ENCODE measurements around the gene ISG20L2. TPM values are rescaled to one million over a fixed set of nuclear protein-coding genes. Genes with fewer than 3 reads are reported as not detected.

ISG20L2 gene
- total and polyA plus RNA-seq, 2 donors (not counting 1 experiment from before 2014, with no cell fraction given), result 5.8 to 23.6 TPM

- H3K36me3 ChIP-seq (ENCODE audit: control insufficient read depth, insufficient read depth, low read length), result no peaks in the 10 kb centered on the region
- no peaks in the 10 kb centered on the region for H3K27me3 ChIP-seq (ENCODE audit: control insufficient read depth, insufficient read depth, low read length)
- DNase-seq (ENCODE audit: low read depth in 2 of 2), result no peak
- H2AFZ ChIP-seq (ENCODE audit: low read length), result no peak overlapping the region
- H4K20me1 ChIP-seq (ENCODE audit: control insufficient read depth, extremely low read depth, insufficient read depth, low read length), result no peaks in the 10 kb centered on the region
- H3K79me2 ChIP-seq (ENCODE audit: control insufficient read depth, insufficient read depth, low read length), result peaks cover 7% of the 10 kb centered on the region
- no peaks in the 10 kb centered on the region for H3K9me3 ChIP-seq (ENCODE audit: control insufficient read depth, insufficient read depth, low read depth, low read length)
- H3K9ac ChIP-seq (ENCODE audit: insufficient read depth, low read length), result no peak overlapping the region
- H3K4me2 ChIP-seq (ENCODE audit: extremely low read depth, insufficient read depth, low read length), result no peak overlapping the region
- H3K4me3 ChIP-seq (replicated peaks in 1 of 4; ENCODE audit: control extremely low read depth in 1 of 4, insufficient read depth in 1 of 4, low read depth in 3 of 4, low read length in 4 of 4), result no peak overlapping the region
- H3K27ac ChIP-seq (ENCODE audit: insufficient read depth, low read length), result no peak overlapping the region
- no peak for TF ChIP-seq EZH2 (IDR thresholded peaks at IDR 0.05; ENCODE audit: low read length, missing control alignments)
- TF ChIP-seq, protein P1, sequence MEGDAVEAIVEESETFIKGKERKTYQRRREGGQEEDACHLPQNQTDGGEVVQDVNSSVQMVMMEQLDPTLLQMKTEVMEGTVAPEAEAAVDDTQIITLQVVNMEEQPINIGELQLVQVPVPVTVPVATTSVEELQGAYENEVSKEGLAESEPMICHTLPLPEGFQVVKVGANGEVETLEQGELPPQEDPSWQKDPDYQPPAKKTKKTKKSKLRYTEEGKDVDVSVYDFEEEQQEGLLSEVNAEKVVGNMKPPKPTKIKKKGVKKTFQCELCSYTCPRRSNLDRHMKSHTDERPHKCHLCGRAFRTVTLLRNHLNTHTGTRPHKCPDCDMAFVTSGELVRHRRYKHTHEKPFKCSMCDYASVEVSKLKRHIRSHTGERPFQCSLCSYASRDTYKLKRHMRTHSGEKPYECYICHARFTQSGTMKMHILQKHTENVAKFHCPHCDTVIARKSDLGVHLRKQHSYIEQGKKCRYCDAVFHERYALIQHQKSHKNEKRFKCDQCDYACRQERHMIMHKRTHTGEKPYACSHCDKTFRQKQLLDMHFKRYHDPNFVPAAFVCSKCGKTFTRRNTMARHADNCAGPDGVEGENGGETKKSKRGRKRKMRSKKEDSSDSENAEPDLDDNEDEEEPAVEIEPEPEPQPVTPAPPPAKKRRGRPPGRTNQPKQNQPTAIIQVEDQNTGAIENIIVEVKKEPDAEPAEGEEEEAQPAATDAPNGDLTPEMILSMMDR (conservative IDR thresholded peaks at IDR 0.05 in 1 of 2, IDR thresholded peaks at IDR 0.05 in 1 of 2; ENCODE audit: low read depth in 1 of 2, low read length in 2 of 2), result no peak
- peaks cover 3% of the 10 kb centered on the region for H3K4me1 ChIP-seq (ENCODE audit: control insufficient read depth, extremely low read depth, insufficient read depth, low read length)
Observed at GRCh38 chr1:156756355-156756754, 27.8 kb upstream of the ISG20L2 start.

DNA sequence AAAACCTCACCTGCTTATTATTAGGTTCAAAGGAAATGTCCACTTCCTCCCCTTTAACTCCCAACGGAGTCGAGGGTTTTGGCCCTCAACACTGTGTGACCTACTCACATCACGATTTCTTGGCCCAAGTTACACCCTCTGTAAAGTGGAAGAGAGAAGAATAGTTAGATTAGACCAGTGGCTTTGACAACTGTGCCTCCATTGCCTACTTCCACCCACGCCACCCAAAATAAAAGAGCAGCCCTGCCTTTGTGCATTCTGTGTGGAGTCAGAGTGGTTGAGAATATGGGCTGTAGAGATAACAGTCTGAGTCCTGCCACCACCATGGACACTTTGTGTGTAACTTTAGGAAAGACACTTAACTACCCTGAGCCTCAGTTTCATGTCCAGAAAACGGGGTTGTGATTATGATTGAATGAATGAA is 27.0 kb upstream of the ISG20L2 start:
- Histone ChIP-seq H3K9me3 (ENCODE audit: control insufficient read depth, insufficient read depth, low read depth, low read length) (no peaks in the 10 kb centered on the region), H3K27me3 (ENCODE audit: control insufficient read depth, insufficient read depth, low read length) (no peaks in the 10 kb centered on the region), H3K4me1 (ENCODE audit: control insufficient read depth, extremely low read depth, insufficient read depth, low read length) (peaks cover 3% of the 10 kb centered on the region), H2AFZ (ENCODE audit: low read length) (no peak overlapping the region), H3K4me2 (ENCODE audit: extremely low read depth, insufficient read depth, low read length) (no peak overlapping the region), H3K79me2 (ENCODE audit: control insufficient read depth, insufficient read depth, low read length) (peaks cover 15% of the 10 kb centered on the region), H3K27ac (ENCODE audit: insufficient read depth, low read length) (no peak overlapping the region), H3K4me3 (replicated peaks in 1 of 4; ENCODE audit: control extremely low read depth in 1 of 4, insufficient read depth in 1 of 4, low read depth in 3 of 4, low read length in 4 of 4) (no peak overlapping the region), H3K9ac (ENCODE audit: insufficient read depth, low read length) (no peak overlapping the region), H4K20me1 (ENCODE audit: control insufficient read depth, extremely low read depth, insufficient read depth, low read length) (no peaks in the 10 kb centered on the region), H3K36me3 (ENCODE audit: control insufficient read depth, insufficient read depth, low read length) (no peaks in the 10 kb centered on the region)
- no peak for TF ChIP-seq EZH2 (IDR thresholded peaks at IDR 0.05; ENCODE audit: low read length, missing control alignments)
- TF ChIP-seq, protein P1 (conservative IDR thresholded peaks at IDR 0.05 in 1 of 2, IDR thresholded peaks at IDR 0.05 in 1 of 2; ENCODE audit: low read depth in 1 of 2, low read length in 2 of 2), result no peak
- DNase-seq (ENCODE audit: low read depth in 2 of 2), result no peak

DNA sequence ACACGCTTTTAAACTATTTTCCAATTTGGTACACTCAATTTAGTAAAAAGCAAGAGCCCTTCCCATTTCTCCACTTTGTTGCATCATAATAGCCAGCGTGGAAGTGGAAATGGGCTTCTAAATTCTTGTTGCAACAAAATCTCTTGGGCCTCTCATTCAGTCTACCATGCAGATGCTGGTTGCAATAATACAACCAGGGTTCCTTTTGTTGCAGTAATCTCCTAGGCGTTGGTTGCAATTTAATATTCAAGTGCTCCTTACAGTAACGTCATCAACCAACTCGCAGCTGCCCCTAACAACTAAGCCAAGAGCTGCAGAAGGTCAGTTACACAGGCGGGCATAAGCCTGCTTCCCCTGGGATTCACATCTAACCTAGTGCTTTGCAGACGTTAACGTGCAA is 25.7 kb upstream of the ISG20L2 start:
- Histone ChIP-seq H4K20me1 (ENCODE audit: control insufficient read depth, extremely low read depth, insufficient read depth, low read length) (no peaks in the 10 kb centered on the region), H3K4me2 (ENCODE audit: extremely low read depth, insufficient read depth, low read length) (no peak overlapping the region), H3K79me2 (ENCODE audit: control insufficient read depth, insufficient read depth, low read length) (peaks cover 29% of the 10 kb centered on the region), H3K9me3 (ENCODE audit: control insufficient read depth, insufficient read depth, low read depth, low read length) (no peaks in the 10 kb centered on the region), H3K27ac (ENCODE audit: insufficient read depth, low read length) (no peak overlapping the region), H2AFZ (ENCODE audit: low read length) (no peak overlapping the region), H3K27me3 (ENCODE audit: control insufficient read depth, insufficient read depth, low read length) (no peaks in the 10 kb centered on the region), H3K4me3 (replicated peaks in 1 of 4; ENCODE audit: control extremely low read depth in 1 of 4, insufficient read depth in 1 of 4, low read depth in 3 of 4, low read length in 4 of 4) (no peak overlapping the region), H3K9ac (ENCODE audit: insufficient read depth, low read length) (no peak overlapping the region), H3K4me1 (ENCODE audit: control insufficient read depth, extremely low read depth, insufficient read depth, low read length) (peaks cover 9% of the 10 kb centered on the region), H3K36me3 (ENCODE audit: control insufficient read depth, insufficient read depth, low read length) (no peaks in the 10 kb centered on the region)
- DNase-seq (ENCODE audit: low read depth in 2 of 2), result no peak
- TF ChIP-seq, protein P1 (conservative IDR thresholded peaks at IDR 0.05 in 1 of 2, IDR thresholded peaks at IDR 0.05 in 1 of 2; ENCODE audit: low read depth in 1 of 2, low read length in 2 of 2), result no peak
- no peak for TF ChIP-seq EZH2 (IDR thresholded peaks at IDR 0.05; ENCODE audit: low read length, missing control alignments)

All from fibroblast of lung (primary cell).